HEK293 (cell line): ENCODE data around the gene WDR55.

Experiments used
- GLIS1 ChIP-seq: fragments of 450-650 bp; formaldehyde crosslinking; IDR thresholded peaks from 2 replicates; pipeline ENCODE4 v1.5.1; 2016; ENCODE audit warnings: missing biosample characterization, missing genetic modification characterization
- GLIS2 ChIP-seq: fragments of 450-650 bp; formaldehyde crosslinking; IDR thresholded peaks from 2 replicates; pipeline ENCODE4 v1.5.1; 2016; ENCODE audit warnings: missing biosample characterization, missing genetic modification characterization
- IKZF3 ChIP-seq: fragments of 450-650 bp; IDR thresholded peaks from 2 replicates; pipeline ENCODE4 v1.5.0; 2018; ENCODE audit warnings: missing biosample characterization, mild to moderate bottlenecking, missing genetic modification characterization, moderate library complexity
- KLF17 ChIP-seq: fragments of 450-650 bp; formaldehyde crosslinking; IDR thresholded peaks from 2 replicates; pipeline ENCODE4 v1.5.1; 2016; ENCODE audit warnings: missing biosample characterization, missing genetic modification characterization
- SP2 ChIP-seq: fragments of 450-650 bp; formaldehyde crosslinking; IDR thresholded peaks from 2 replicates; pipeline ENCODE4 v1.5.1; 2016; ENCODE audit warnings: missing biosample characterization, missing genetic modification characterization
- SP7 ChIP-seq: fragments of 450-650 bp; formaldehyde crosslinking; IDR thresholded peaks from 2 replicates; pipeline ENCODE4 v1.5.1; 2016; ENCODE audit warnings: missing biosample characterization, missing genetic modification characterization
- ZBTB17 ChIP-seq: fragments of 450-650 bp; formaldehyde crosslinking; IDR thresholded peaks from 2 replicates; pipeline ENCODE4 v1.5.1; 2016; ENCODE audit warnings: missing biosample characterization, missing genetic modification characterization
- ZBTB48 ChIP-seq: fragments of 450-650 bp; formaldehyde crosslinking; IDR thresholded peaks from 2 replicates; pipeline ENCODE4 v1.5.1; 2016; ENCODE audit warnings: missing biosample characterization, missing genetic modification characterization
- ZEB2 ChIP-seq: fragments of 450-650 bp; formaldehyde crosslinking; IDR thresholded peaks from 2 replicates; pipeline ENCODE4 v1.5.1; 2016; ENCODE audit warnings: missing biosample characterization, missing genetic modification characterization
- ZNF132 ChIP-seq: fragments of 450-650 bp; formaldehyde crosslinking; IDR thresholded peaks from 2 replicates; pipeline ENCODE4 v1.5.1; 2017; ENCODE audit warnings: missing biosample characterization, missing genetic modification characterization, borderline replicate concordance
- ZNF157 ChIP-seq: fragments of 450-650 bp; formaldehyde crosslinking; IDR thresholded peaks from 2 replicates; pipeline ENCODE4 v1.5.1; 2016; ENCODE audit warnings: missing biosample characterization, missing genetic modification characterization
- ZNF169 ChIP-seq: fragments of 450-650 bp; formaldehyde crosslinking; IDR thresholded peaks from 2 replicates; pipeline ENCODE4 v1.5.1; 2016; ENCODE audit warnings: missing biosample characterization, missing genetic modification characterization
- ZNF510 ChIP-seq: fragments of 450-650 bp; formaldehyde crosslinking; IDR thresholded peaks from 2 replicates; pipeline ENCODE4 v1.5.1; 2018; ENCODE audit warnings: mild to moderate bottlenecking, missing genetic modification characterization, missing biosample characterization; ENCODE audit not compliant: insufficient replicate concordance
- ZNF660 ChIP-seq: fragments of 450-650 bp; IDR thresholded peaks from 2 replicates; pipeline ENCODE4 v1.5.1; 2018; ENCODE audit warnings: missing biosample characterization, mild to moderate bottlenecking, missing genetic modification characterization
- ZNF664 ChIP-seq: fragments of 450-650 bp; formaldehyde crosslinking; IDR thresholded peaks from 2 replicates; pipeline ENCODE4 v1.5.1; 2016; ENCODE audit warnings: missing biosample characterization, missing genetic modification characterization
- ZNF692 ChIP-seq: fragments of 450-650 bp; formaldehyde crosslinking; IDR thresholded peaks from 2 replicates; pipeline ENCODE4 v1.5.1; 2016; ENCODE audit warnings: missing biosample characterization, missing genetic modification characterization
- ZNF701 ChIP-seq: fragments of 450-650 bp; formaldehyde crosslinking; IDR thresholded peaks from 2 replicates; pipeline ENCODE4 v1.5.1; 2016; ENCODE audit warnings: missing biosample characterization, missing genetic modification characterization
- ZNF785 ChIP-seq: fragments of 450-650 bp; formaldehyde crosslinking; IDR thresholded peaks from 2 replicates; pipeline ENCODE4 v1.5.1; 2016; ENCODE audit warnings: missing biosample characterization, missing genetic modification characterization
- ZNF830 ChIP-seq: fragments of 450-650 bp; IDR thresholded peaks from 2 replicates; pipeline ENCODE4 v1.5.0; 2018; ENCODE audit warnings: missing biosample characterization, missing genetic modification characterization, low read depth, mild to moderate bottlenecking, moderate library complexity
- ZXDB ChIP-seq: fragments of 450-650 bp; formaldehyde crosslinking; IDR thresholded peaks from 2 replicates; pipeline ENCODE4 v1.5.1; 2016; ENCODE audit warnings: missing biosample characterization, missing genetic modification characterization
- TF ChIP-seq, protein P1 (sequence below): fragments of 450-650 bp; IDR thresholded peaks from 2 replicates; pipeline ENCODE4 v1.5.1; 2018; ENCODE audit warnings: missing biosample characterization, mild to moderate bottlenecking, missing genetic modification characterization
- TF ChIP-seq, protein P2 (sequence below): fragments of 450-650 bp; IDR thresholded peaks from 2 replicates; pipeline ENCODE4 v1.5.1; 2018; ENCODE audit warnings: missing biosample characterization, missing genetic modification characterization
- TF ChIP-seq, protein P3 (sequence below): fragments of 450-650 bp; formaldehyde crosslinking; IDR thresholded peaks from 2 replicates; pipeline ENCODE4 v1.5.1; 2016; ENCODE audit warnings: missing biosample characterization, missing genetic modification characterization
- TF ChIP-seq, protein P4 (sequence below): fragments of 450-650 bp; formaldehyde crosslinking; IDR thresholded peaks from 2 replicates; pipeline ENCODE4 v1.5.1; 2016; ENCODE audit warnings: missing biosample characterization, missing genetic modification characterization
- TF ChIP-seq, protein P5 (sequence below): fragments of 450-650 bp; formaldehyde crosslinking; IDR thresholded peaks from 2 replicates; pipeline ENCODE4 v1.5.1; 2017; ENCODE audit warnings: missing biosample characterization, missing genetic modification characterization

WDR55 gene

GRCh38 chr5:140690941-140691924, 26.5 kb downstream of the WDR55 start, which contains the start of the genes HARS1 and HARS2 (continued):
- TF ChIP-seq, protein P1, sequence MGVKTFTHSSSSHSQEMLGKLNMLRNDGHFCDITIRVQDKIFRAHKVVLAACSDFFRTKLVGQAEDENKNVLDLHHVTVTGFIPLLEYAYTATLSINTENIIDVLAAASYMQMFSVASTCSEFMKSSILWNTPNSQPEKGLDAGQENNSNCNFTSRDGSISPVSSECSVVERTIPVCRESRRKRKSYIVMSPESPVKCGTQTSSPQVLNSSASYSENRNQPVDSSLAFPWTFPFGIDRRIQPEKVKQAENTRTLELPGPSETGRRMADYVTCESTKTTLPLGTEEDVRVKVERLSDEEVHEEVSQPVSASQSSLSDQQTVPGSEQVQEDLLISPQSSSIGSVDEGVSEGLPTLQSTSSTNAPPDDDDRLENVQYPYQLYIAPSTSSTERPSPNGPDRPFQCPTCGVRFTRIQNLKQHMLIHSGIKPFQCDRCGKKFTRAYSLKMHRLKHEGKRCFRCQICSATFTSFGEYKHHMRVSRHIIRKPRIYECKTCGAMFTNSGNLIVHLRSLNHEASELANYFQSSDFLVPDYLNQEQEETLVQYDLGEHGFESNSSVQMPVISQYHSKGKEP (tag by site-specific recombination): no peak
- TF ChIP-seq ZNF169 (tag by site-specific recombination) (no peak), ZXDB (peak; percentile 89), ZNF830 (tag by site-specific recombination) (no peak), ZBTB48 (tag by site-specific recombination) (peak; percentile 89), GLIS1 (tag by site-specific recombination) (0 out of 2 replicates have a peak, but pooled peaks have one; percentile 36), KLF17 (tag by site-specific recombination) (peak; percentile 77; the same call in 1 of the 2 replicates), ZNF701 (tag by site-specific recombination) (no peak), ZNF132 (no peak), ZNF157 (tag by site-specific recombination) (no peak), ZBTB17 (peak; percentile 98), ZNF664 (tag by site-specific recombination) (0 out of 2 replicates have a peak, but pooled peaks have one; percentile 22), ZNF692 (tag by site-specific recombination) (0 out of 2 replicates have a peak, but pooled peaks have one; percentile 87), ZNF510 (no peak), GLIS2 (tag by site-specific recombination) (no peak), ZNF785 (tag by site-specific recombination) (no peak), ZEB2 (tag by site-specific recombination) (peak; percentile 68; the same call in 1 of the 2 replicates), IKZF3 (peak; percentile 86), SP2 (tag by site-specific recombination) (peak; percentile 94), SP7 (tag by site-specific recombination) (peak; percentile 83), ZNF660 (tag by site-specific recombination) (peak; percentile 82)
- TF ChIP-seq, protein P2, sequence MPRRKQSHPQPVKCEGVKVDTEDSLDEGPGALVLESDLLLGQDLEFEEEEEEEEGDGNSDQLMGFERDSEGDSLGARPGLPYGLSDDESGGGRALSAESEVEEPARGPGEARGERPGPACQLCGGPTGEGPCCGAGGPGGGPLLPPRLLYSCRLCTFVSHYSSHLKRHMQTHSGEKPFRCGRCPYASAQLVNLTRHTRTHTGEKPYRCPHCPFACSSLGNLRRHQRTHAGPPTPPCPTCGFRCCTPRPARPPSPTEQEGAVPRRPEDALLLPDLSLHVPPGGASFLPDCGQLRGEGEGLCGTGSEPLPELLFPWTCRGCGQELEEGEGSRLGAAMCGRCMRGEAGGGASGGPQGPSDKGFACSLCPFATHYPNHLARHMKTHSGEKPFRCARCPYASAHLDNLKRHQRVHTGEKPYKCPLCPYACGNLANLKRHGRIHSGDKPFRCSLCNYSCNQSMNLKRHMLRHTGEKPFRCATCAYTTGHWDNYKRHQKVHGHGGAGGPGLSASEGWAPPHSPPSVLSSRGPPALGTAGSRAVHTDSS (tag by site-specific recombination): no peak
- TF ChIP-seq, protein P3, sequence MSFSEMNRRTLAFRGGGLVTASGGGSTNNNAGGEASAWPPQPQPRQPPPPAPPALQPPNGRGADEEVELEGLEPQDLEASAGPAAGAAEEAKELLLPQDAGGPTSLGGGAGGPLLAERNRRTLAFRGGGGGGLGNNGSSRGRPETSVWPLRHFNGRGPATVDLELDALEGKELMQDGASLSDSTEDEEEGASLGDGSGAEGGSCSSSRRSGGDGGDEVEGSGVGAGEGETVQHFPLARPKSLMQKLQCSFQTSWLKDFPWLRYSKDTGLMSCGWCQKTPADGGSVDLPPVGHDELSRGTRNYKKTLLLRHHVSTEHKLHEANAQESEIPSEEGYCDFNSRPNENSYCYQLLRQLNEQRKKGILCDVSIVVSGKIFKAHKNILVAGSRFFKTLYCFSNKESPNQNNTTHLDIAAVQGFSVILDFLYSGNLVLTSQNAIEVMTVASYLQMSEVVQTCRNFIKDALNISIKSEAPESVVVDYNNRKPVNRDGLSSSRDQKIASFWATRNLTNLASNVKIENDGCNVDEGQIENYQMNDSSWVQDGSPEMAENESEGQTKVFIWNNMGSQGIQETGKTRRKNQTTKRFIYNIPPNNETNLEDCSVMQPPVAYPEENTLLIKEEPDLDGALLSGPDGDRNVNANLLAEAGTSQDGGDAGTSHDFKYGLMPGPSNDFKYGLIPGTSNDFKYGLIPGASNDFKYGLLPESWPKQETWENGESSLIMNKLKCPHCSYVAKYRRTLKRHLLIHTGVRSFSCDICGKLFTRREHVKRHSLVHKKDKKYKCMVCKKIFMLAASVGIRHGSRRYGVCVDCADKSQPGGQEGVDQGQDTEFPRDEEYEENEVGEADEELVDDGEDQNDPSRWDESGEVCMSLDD: 0 out of 2 replicates have a peak, but pooled peaks have one; percentile 27
- TF ChIP-seq, protein P4, sequence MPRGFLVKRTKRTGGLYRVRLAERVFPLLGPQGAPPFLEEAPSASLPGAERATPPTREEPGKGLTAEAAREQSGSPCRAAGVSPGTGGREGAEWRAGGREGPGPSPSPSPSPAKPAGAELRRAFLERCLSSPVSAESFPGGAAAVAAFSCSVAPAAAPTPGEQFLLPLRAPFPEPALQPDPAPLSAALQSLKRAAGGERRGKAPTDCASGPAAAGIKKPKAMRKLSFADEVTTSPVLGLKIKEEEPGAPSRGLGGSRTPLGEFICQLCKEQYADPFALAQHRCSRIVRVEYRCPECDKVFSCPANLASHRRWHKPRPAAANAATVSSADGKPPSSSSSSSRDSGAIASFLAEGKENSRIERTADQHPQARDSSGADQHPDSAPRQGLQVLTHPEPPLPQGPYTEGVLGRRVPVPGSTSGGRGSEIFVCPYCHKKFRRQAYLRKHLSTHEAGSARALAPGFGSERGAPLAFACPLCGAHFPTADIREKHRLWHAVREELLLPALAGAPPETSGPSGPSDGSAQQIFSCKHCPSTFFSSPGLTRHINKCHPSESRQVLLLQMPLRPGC: no peak
- TF ChIP-seq, protein P5, sequence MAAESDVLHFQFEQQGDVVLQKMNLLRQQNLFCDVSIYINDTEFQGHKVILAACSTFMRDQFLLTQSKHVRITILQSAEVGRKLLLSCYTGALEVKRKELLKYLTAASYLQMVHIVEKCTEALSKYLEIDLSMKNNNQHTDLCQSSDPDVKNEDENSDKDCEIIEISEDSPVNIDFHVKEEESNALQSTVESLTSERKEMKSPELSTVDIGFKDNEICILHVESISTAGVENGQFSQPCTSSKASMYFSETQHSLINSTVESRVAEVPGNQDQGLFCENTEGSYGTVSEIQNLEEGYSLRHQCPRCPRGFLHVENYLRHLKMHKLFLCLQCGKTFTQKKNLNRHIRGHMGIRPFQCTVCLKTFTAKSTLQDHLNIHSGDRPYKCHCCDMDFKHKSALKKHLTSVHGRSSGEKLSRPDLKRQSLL (tag by site-specific recombination): peak; percentile 81; the same call in 1 of the 2 replicates
